Fibroblast of skin of abdomen (primary cell): ENCODE results near the gene DRC1.

Experiments used
- DNase-seq: peaks from one replicate; pipeline ENCODE4 v3.0.0-alpha.2; 2013

Gene DRC1

DNA sequence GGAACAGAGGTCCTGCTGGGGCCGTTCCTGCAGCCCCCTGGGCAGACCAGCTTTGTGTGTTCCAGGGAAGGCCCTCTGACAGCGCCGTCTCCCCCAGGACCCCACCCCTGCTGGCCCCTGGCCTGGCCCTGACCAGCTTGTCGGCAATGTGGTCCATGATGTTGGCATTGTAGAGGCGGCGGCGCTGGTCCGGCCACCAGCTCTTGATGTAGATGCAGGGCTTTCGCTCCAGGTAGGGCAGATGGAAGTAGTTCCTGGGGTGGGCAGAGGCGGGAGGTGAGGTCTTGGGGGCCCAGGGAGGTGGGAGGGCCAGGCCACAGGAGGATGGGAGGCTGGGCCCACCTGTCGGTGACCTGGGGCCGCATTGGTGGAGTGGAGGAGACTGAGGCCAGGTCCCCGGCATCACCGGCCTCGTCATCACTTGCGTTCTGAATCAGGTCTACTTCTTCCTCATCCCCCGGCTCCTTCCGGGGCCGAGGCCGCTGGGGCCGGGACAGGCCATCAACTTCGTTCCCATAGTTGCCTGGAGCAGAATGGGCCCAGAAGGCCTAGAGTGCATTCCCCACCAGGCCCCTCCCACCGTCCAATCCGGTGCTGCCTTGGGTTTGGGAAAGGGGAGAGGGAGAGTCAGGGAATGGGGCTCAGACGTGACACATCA is 77.5 kb downstream of the DRC1 start:
- DNase-seq = no peak

DNA sequence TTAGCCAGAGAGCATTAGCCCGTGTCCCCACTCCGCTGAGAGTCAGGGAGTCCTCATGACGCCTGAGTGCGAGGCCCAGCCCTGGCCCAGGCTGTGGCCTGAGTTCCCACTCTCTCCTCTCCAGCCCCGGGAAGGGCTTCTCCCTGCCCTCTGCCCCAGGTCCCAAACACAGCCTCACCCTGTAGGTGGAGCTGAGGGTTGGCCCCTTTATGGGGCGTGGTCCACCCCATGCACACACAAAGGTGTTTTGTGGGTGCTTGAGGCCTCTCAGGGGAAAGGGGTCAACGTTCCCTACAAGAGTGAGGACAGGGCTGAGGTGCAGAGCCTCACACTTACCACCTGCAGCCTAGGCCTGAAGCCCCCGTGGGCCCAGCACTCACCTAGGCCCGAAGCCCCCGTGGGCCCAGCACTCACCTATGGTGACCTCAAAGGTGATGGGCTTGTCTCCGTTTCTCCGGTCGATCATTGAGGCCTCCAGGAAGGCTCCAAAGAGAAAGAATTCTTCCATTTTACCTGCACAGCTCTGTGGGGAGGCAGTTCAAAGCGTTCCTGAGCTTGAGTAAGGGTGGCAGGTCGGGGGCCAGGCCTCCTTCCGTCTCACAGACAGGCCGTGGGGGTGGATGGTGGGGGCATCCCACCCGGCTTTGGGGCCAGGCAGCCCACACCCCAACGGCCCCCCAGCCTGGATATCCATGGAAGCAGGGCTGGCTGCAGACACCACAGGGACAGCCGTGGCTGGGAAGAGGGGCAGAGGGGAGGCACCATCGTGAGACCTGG is 78.3 kb downstream of the DRC1 start:
- no peak for DNase-seq

DNA sequence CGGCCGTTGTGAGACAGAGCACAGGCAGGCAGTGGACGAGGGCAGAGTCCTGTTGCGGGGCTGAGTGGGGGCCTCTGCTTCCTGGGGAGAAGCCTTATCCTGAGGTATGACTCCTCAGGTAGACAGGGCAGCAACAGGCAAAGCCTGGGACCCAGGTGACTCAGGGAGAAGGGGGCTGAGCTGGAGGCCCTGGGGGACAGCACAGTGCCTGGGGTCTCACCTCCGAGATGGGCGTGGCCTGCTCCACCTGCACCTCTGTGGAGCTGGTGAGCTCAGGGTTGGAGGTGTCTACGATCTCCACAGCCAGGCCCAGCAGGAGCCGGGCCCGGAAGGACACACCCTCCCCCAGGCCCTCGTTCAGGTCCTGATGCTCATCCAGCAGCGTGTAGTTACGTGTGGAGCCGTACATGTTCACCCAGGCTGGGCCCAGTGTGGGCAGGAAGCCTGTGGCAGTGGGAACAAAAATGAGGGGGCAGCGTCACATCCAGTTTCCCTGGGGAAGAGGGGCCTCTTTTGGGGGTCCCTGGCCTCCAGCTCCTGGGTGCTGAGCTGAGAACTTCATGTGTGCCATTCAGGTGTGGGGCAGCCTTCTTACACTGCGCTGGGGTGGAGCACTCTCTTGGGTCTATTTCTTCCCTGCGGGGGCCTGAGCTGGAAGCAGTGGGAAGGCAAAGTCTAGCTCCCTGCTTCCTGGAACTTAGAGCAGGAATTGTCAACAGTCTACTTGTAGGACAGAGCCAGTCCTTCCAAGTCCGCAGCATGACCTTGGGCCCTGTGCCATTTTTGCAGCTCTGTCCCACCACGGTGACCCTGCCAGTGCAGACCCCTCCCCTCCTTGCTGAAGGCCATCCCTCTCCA is 79.1 kb downstream of the DRC1 start:
- DNase-seq = no peak

DNA sequence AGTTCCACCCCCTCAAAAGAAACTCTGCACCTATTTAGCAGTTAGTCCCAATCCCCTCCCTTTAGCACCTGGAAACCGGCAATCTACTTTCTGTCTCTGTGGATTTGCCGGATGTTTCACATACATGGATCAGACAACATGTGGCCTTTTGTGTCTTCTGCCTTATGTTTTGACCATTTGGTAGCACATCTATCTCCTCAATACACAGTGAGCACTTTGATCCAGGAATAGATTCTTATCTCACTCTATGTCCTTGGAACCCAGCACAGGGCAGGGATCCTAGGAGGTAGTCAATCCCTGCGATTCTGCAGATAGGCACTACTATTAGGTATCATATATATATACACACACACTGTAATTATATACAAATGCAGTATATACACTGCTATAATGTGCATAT is 80.0 kb downstream of the DRC1 start:
- no peak for DNase-seq

DNA sequence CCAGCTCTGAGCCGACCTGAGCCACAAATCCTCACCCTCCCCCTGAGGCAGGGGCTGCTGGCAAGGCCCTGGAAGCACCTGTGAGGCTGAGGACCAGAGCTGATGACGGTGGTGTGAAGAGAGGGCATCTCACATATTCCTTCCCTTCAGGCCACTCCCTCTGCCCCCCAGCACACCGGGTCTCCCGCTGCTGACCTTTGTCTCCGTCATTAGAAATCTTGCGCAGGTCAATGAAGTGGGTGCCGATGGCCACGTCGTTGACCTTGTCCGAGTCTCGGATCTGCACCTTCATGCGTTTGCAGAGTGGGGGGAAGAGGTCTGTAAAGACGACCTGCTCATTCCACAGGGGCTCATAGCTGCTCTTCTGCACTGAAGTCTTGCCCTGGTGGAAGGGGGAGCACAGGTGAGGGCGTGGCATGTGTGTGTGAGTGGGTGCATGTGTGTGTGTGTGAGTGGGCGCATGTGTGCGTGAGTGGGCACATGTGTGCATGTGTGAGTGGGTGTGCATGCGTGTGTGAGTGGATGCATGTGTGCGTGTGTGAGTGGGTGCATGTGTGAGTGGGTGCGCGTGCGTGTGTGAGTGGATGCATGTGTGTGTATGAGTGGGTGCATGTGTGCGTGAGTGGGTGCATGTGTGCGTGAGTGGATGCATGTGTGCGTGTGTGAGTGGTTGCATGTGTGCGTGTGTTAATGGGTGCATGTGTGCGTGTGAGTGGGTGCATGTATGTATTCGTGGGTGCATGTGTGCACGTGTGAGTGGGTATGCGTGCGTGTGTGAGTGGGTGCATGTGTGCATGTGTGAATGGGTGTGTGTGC is 80.7 kb downstream of the DRC1 start:
- no peak for DNase-seq

DNA sequence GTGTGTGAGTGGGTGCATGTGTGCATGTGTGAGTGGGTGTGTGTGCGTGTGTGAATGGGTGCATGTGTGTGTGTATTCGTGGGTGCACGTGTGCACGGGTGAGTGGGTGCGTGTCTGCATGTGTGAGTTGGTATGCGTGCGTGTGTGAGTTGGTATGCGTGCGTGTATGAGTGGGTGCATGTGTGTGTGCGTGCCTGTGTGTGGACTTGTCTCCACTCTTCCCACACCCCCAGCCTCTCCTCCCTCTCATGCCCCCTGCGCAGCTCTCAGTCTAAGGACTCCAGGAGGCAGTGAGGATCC is 81.3 kb downstream of the DRC1 start:
- no peak for DNase-seq

DNA sequence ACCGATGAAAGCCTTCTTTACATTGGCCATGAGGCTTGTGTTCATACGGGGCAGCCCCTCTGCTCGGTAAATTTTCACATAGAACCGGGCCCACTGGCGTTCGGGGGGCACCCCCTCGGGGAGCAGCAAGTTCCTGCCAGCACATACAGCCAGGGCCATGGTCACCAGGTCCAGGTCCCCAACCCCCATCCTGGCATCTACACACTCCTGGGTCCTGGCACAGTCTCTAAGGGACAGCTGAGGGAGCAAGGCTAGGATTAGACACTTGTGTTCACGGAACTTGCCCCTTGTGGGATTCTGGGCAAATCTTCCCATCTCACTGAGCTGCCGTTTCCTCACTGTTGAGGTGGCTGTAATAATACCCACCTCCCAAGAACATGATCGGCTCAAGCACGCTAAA is 81.8 kb downstream of the DRC1 start:
- DNase-seq = no peak

DNA sequence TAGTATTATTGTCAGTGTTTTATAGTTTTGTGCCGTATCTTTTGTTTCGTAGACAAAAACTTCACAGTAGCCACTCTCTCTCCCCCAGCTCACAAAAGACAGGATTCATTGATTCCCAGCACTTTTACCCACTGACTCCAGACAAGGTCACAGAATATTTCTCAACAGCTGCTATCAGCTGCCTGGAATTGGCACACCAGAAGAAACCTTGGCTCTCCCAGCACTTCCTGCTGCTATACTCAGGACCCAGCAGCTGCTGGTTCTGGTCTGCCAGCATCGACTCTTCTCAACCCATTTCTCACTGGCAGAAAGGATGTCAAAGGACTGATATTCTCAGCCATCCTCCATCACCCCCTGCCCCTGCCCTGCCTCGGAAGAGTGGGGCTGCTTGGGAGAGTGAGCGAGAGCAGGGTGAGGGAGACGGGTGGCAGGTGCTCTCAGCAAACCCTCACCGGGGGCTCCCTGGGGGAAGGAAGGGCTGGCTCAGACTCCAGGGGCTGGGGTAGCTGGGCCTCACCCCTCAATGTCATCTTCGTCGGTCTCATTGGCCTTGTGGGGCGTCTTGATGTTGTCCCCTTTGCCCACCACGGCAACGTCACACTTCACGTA is 82.3 kb downstream of the DRC1 start:
- no peak for DNase-seq

DNA sequence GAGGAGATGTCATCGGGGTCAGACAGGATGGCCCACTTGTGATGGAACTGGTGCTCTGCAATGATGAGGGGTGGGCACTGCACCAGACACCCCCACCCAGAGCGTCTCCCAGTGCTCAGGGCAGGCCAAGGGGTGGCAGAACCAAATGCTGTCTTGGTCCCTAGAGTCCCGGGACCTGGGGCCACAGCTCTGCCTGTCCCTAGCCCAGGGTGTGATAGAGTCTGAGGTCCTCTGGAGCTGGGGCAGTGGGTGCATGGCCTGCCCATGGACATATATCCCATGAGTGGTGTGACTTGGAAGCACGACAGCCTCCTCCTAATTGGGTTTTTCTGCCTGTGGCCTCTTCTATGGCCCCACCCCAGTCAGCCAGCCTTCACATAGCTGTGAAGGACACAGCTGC is 82.9 kb downstream of the DRC1 start:
- DNase-seq = no peak

DNA sequence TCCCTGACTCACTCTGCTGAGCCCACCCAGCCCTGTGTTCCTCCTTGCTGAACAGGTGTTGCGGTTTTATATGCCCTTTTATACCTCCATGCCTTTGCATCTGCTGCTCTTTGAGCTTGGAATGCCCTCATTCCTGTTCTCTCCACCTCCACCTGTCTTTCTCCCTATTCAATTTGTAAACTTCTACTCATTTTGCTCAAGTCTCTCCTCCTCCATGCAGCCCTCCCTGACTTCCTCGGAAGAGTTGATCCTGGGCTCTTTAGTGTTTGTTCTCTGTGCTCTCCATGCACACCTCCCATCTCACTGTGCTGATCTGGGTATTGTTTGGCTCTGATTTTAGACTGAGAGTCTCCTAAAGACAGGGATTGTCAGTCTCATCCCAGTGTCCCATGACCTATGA is 83.4 kb downstream of the DRC1 start:
- DNase-seq = no peak

DNA sequence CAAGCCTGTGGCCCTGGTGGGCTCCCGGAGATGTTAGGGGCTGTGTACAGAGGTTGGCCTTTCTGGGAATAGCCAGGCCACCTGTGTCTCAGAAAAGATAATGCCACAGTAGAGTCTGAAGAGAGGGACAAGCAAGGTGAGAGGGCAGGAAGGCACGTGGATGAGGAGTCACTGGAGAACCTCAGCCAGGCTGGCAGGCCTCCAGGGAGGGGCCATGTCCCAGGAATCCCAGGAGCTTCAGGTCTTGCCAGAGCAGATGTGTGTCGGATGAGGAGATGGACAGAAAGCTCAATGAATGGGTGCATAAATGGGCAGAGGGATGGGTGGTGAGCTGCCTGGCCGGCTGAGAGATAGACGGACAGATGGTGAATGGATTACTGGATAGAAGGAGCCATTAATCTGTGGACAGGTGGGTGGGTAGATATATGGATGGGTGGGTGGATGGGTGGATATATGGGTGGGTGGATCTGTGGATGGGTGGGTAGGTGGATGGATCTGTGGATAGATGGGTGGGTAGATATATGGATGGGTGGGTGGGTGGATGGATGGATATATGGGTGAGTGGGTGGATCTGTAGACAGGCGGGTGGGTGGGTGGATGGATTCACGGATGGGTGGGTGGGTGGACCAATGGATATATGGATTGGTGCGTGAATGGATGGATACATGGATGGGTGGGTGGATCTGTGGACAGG is 84.2 kb downstream of the DRC1 start:
- DNase-seq = no peak

DNA sequence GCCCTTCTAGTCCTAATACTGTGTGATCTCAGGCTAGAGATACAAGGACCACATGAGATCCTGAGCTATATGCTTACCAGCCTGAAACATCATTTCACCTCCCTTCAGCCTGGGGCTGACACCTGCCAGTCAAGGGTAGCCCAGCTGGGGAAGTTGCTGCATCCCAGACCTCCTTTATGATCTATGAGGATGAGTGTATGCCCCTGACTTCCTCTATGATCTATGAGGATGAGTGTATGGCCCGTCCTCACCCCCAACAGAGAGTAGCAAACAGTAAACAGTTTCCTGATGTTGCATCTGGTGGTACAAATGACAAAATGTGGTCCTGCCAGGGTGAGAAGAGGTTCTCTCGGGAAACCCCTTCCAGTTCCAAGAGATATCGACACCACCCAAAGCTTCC is 85.1 kb downstream of the DRC1 start:
- DNase-seq = no peak

DNA sequence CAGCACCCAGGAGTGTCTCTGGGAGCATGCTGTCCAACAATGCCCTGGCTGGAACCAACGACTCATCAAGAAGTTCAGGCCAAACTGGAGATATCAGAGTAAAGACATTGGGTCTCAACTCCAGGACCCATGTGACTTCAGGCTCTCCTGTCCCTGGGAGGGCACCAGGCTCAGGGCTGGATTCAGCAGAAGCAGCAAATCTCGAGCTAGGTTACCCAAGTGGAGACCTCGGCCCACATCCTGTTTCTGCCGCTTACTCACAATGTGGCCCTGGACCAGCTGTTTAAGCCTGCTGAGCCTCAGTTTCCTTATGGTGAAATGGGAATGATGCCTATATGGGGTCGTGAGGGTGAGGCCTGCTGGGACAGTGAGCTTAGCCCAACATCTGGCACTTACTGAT is 85.5 kb downstream of the DRC1 start:
- DNase-seq = no peak

DNA sequence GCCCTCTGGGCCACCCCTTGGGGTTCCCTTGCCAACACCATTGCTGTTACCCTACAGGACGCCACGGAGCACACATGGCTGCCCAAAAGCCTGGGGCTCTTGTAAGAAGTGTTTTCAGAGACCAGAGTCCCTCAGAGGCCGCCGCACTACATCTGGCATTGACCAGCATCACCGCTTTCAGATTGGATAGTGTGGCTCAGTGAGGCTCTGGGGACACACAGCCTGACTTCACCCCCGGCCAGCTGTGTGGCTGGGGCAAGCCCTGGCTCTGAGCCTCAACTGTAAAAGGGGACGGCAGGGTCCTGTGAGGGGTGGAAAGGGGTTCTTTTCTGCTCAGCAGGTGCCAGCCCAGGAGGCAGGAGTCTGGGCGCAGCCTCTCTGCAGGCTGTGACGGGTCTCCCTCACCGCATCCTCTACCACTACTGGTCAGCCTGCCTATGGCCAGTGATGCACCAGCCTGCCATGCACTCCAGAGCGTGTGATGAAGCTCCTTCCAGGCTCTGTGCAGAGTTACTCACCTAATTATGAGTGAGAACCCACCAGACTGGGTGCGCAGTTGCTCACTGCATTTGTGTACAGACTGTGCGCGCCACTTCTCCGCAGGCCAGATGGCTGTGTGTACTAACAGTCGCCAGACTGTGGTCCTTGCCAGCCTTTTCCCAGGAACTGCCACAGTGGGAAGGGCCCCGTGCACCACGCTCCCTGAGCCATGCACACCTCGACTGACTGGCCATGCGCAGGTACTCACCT is 86.9 kb downstream of the DRC1 start:
- DNase-seq = no peak

DNA sequence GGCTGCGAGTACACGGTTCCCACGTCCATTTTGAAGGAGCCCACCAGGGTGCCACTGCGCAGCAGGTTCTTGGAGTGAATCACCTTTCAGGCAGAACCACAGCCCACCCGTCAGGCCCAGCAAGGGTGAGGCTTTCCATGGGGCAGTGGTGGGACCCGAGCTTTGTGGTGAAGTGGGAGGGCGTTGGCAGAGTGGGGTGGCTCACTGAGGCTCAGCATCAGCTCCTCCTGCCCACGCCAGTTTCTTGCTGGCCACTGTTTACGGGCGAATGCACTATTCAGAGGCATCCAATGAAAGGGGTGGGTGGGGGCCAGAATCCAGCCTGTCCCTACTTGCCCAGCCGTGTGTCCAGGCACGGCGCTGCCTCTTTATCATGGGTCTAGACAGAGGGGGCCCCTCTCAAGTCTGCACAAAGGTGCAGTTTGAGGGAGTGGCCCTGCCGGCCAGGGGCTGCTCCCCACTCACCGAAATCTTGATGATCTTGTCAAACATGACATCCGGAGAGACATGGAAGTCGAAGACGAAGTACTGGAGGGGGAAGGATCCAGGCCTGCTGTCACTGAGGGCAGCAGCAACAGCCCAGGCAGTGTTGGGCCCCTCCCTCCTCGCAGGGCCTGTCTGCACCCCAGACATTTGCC is 87.6 kb downstream of the DRC1 start:
- no peak for DNase-seq

DNA sequence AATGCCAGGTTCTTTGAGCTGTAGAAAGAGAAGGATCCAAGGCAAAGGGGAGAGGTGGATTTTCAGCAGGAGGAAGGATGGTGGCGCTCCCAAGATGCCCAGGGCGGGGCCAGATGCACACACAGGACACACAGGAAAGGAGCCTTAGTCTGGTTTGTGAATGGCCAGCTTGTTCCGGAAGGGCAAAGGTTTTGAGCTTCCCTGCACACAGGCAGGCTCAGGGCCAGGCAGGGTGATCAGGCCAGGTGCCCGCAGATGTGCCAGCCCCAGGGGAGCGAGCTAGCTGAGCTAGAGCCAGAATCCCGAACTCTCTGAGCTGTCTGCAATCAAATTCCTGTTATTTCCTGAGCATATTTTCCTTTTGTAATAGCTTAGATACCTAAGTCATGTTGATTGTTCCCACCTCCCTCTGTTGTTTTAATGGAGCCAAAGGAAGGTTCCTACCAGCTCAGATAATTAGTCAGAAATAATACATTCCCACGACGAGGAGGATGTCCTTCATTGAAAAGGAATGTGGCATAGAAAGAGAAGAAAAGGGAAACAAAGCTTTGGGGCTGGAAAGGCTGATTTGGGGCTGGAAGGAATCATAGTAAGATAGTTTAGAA is 89.9 kb downstream of the DRC1 start:
- no peak for DNase-seq

DNA sequence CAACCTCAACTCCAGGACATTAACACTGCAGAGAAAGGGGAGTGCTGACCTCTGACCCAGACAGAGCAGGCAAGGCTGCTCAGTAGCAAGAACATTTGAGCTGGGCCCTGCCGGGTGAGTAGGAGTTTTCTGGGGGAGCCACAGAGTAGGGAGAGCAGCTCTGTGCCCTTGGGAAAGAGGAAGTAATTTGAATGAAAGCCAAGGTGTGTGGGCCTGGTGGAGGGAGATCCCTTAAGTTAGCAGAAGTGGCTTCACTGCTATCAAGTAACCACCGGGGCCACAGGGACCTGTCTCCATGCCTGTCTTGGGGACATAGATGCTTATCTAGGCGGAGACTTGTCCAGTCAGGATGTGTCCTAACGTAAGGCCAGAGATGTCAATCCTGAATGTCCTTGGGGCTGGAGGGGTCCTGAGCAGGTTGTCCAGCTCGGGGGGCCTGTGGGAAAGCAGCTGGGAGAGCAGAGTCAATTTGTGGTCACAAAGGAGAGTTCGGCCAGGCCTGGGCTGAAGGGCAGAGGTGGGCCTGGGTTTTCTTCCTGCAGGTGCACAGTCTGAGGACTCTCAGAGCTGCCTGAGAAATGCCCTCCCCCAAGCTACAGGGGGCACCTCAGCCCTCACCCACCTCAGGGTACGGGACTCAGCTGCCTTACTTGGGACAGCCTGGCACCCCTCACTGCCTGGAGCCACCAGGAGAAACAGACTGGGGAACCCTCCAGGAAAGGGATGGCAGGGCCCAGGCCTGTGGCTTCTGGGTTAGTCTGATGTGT is 91.2 kb downstream of the DRC1 start:
- DNase-seq = no peak

DNA sequence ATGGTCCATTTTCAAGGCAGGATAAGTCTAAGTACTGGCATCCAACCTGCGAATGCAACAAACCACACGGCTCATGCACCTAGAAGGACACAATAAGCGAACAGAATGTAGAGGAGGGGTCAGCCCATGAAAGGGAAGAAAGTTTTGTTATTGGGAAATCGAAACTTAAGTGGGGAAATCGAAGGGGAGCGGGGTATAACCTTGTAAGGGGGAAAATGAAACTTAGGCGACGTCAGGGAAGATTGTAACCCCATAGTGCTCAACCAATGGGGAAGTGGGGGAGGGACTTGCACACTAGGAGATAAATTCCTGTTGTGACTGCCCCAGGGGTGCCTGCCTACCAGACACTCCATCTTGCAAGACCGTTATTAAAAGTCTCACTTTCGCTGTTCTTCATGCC is 91.8 kb downstream of the DRC1 start:
- no peak for DNase-seq

DNA sequence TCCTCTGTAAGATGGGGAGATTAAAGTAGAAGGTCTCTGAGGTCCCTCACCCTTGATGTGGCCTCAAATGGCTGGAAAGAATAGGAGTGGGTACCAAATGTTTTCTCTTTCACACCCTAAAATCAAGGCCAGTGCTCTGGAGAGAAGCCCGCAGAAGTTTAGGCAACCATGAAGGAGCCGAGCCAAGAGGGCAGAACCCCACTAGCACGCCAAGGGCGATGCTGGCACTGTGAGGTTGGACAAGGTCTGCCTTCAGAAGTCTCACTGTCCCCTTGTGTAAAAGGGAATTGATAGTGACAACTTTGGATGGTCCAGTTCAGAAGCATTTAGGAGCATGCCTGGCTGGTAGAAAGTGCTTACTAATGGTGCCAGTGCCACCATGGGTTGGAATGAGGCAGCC is 92.5 kb downstream of the DRC1 start:
- DNase-seq = no peak
